AG04450 (cell line): ENCODE results near the gene CTXN1. TPM values are rescaled to one million over a fixed set of nuclear protein-coding genes. Genes with fewer than 3 reads are reported as not detected.
"Not testable (repeated sequence)": the region's sequence is repeated elsewhere in the genome, so short reads cannot be mapped to it uniquely, and the experiment has no call there.

Source experiments
- CTCF ChIA-PET: fragments of 300-600, 350-600 bp; formaldehyde crosslinking; extraction: SDS; loops from one replicate; lab custom pipeline; 2022; ENCODE audit warnings: antibody characterized with exemption, inconsistent platforms; lab: Charles Lee
- POLR2A ChIA-PET: fragments of 350-600 bp; formaldehyde crosslinking; extraction: SDS; loops from one replicate; lab custom pipeline; 2021; ENCODE audit warnings: antibody characterized with exemption, inconsistent platforms; lab: Yijun Ruan, JAX
- DNase-seq: peaks from one replicate; pipeline ENCODE4 v3.0.0-alpha.2; 2011; ENCODE audit warnings: low read depth, low spot score
- H3K27ac ChIP-seq: one replicate; pipeline ENCODE4 v1.5.1; 2012; ENCODE audit warnings: low read depth, low read length, control low read depth
- H3K27me3 ChIP-seq: one replicate; pipeline ENCODE4 v1.6.0; 2012; ENCODE audit warnings: low read length; ENCODE audit not compliant: control insufficient read depth, insufficient read depth
- H3K4me3 ChIP-seq: 2 replicates; pipeline ENCODE4 v1.5.1; 2011; ENCODE audit warnings: mild to moderate bottlenecking, low read depth, low read length, control low read depth
- H3K9me3 ChIP-seq: 2 replicates; pipeline ENCODE4 v1.5.1; 2012; ENCODE audit warnings: low read length; ENCODE audit not compliant: control insufficient read depth, insufficient read depth
- CTCF ChIP-seq: IDR thresholded peaks from 2 replicates; pipeline ENCODE4 v1.5.1; 2011; ENCODE audit warnings: low read depth, low read length, control low read depth, inconsistent platforms
- polyA plus RNA-seq: library from polyadenylated mRNA; depleted of rRNA; stranded (reverse); fragments of >200 nt; gene quantifications from 2 replicates; pipeline ENCODE4 v1.2.3, GENCODE V29; 2011

The CTXN1 gene
- polyA plus RNA-seq, 1 experiment: 0.95 TPM

GRCh38 chr19:7961920-7962626 lies 36.1 kb upstream of the CTXN1 start:
- DNase-seq: no peak
- Histone ChIP-seq H3K27me3 (no peaks in the 10 kb centered on the region), H3K9me3 (no peaks in the 10 kb centered on the region; the same call in 1 of the 2 replicates), H3K4me3 (no peak overlapping the region), H3K27ac (no peak overlapping the region)
- ChIA-PET CTCF (interaction anchor here (1.1 kb wide), 1 partner anchor 19 kb away, joined by 4 read pairs; the partner anchor contains the start of gene TIMM44), POLR2A (no interaction called here)
- TF ChIP-seq CTCF: no peak

- DNase-seq, POLR2A ChIA-PET, H3K27me3 ChIP-seq, H3K4me3 ChIP-seq, H3K9me3 ChIP-seq, H3K27ac ChIP-seq: not testable (repeated sequence)
- CTCF ChIA-PET: interaction anchor here (1.6 to 3.2 kb wide), 2 partner anchors 10 to 17 kb away, joined by 8 to 23 read pairs; partner anchors contain the start of gene TIMM44
Measured at GRCh38 chr19:7961082-7961481, 35.1 kb upstream of the CTXN1 start.

GRCh38 chr19:7959211-7959610 lies 33.3 kb upstream of the CTXN1 start:
- POLR2A ChIA-PET: no interaction called here
- H3K4me3 ChIP-seq: no peak overlapping the region
- no peak overlapping the region for H3K27ac ChIP-seq
- H3K27me3 ChIP-seq: no peaks in the 10 kb centered on the region
- no peaks in the 10 kb centered on the region; the same call in 1 of the 2 replicates for H3K9me3 ChIP-seq
- TF ChIP-seq CTCF: no peak
- no peak for DNase-seq
- CTCF ChIA-PET: interaction anchor here (0.5 to 3.2 kb wide), 5 partner anchors 9 to 310 kb away, joined by 3 to 23 read pairs (median 4); partner anchors contain the start of gene TIMM44

GRCh38 chr19:7955696-7956095 lies 29.8 kb upstream of the CTXN1 start:
- Histone ChIP-seq H3K27ac (no peak overlapping the region), H3K9me3 (no peaks in the 10 kb centered on the region), H3K4me3 (no peak overlapping the region), H3K27me3 (no peaks in the 10 kb centered on the region)
- no peak for TF ChIP-seq CTCF
- CTCF ChIA-PET: no interaction called here
- POLR2A ChIA-PET: interaction anchor here (1.4 kb wide), 1 partner anchor 12 kb away, joined by 4 read pairs; the partner anchor contains the start of gene TIMM44
- DNase-seq: no peak

GRCh38 chr19:7953576-7953975 lies 27.6 kb upstream of the CTXN1 start:
- POLR2A ChIA-PET: no interaction called here
- Histone ChIP-seq H3K27ac (no peak overlapping the region), H3K4me3 (no peak overlapping the region), H3K9me3 (no peaks in the 10 kb centered on the region; the same call in 1 of the 2 replicates), H3K27me3 (no peaks in the 10 kb centered on the region)
- TF ChIP-seq CTCF: no peak
- no peak for DNase-seq
- CTCF ChIA-PET: interaction anchor here (0.7 to 3.2 kb wide), 3 partner anchors 9 to 49 kb away, joined by 3 to 21 read pairs (median 3); partner anchors contain the start of gene TIMM44
